ENCODE results near the gene PAFAH1B2. TPM values are rescaled to one million over a fixed set of nuclear protein-coding genes. Genes with fewer than 3 reads are reported as not detected.

PAFAH1B2 gene
- total RNA-seq, 1 donor: 151 TPM

GRCh38 chr11:117210620-117211019 is 66.5 kb downstream of the PAFAH1B2 start:
- no peaks in the 10 kb centered on the region for H3K27me3 ChIP-seq (ENCODE audit: insufficient read depth, low read length)
- H3K4me1 ChIP-seq (ENCODE audit: insufficient read depth, low read length): no peaks in the 10 kb centered on the region
- no peak overlapping the region for H3K4me2 ChIP-seq (ENCODE audit: insufficient read depth, low read length)
- H3K79me2 ChIP-seq (ENCODE audit: insufficient read depth, low read length): no peaks in the 10 kb centered on the region
- no peak for TF ChIP-seq CTCF (IDR thresholded peaks at IDR 0.05; ENCODE audit: extremely low read depth, low read depth, low read length)
- no peaks in the 10 kb centered on the region for H3K9me3 ChIP-seq (ENCODE audit: low read depth, low read length)
- no peaks in the 10 kb centered on the region for H4K20me1 ChIP-seq (ENCODE audit: insufficient read depth, low read length)
- H3K27ac ChIP-seq (ENCODE audit: low read depth, low read length): no peak overlapping the region
- DNase-seq (ENCODE audit: insufficient read length, low spot score, missing footprints): no peak
- H2AFZ ChIP-seq (ENCODE audit: low read length): no peak overlapping the region
- no peak overlapping the region for H3K4me3 ChIP-seq (ENCODE audit: insufficient read depth, low read length)
- peaks cover 30% of the 10 kb centered on the region for H3K36me3 ChIP-seq (ENCODE audit: insufficient read depth, low read length)

GRCh38 chr11:117212697-117213355 is 68.7 kb downstream of the PAFAH1B2 start:
- H3K36me3 ChIP-seq (ENCODE audit: insufficient read depth, low read length): peaks cover 26% of the 10 kb centered on the region
- no peak for DNase-seq (ENCODE audit: insufficient read length, low spot score, missing footprints)
- no peaks in the 10 kb centered on the region for H3K79me2 ChIP-seq (ENCODE audit: insufficient read depth, low read length)
- H4K20me1 ChIP-seq (ENCODE audit: insufficient read depth, low read length): no peaks in the 10 kb centered on the region
- H3K27ac ChIP-seq (ENCODE audit: low read depth, low read length): no peak overlapping the region
- no peak overlapping the region for H3K4me2 ChIP-seq (ENCODE audit: insufficient read depth, low read length)
- no peak overlapping the region for H2AFZ ChIP-seq (ENCODE audit: low read length)
- no peak overlapping the region for H3K4me3 ChIP-seq (ENCODE audit: insufficient read depth, low read length)
- peaks cover 19% of the 10 kb centered on the region for H3K4me1 ChIP-seq (ENCODE audit: insufficient read depth, low read length)
- TF ChIP-seq CTCF (IDR thresholded peaks at IDR 0.05; ENCODE audit: extremely low read depth, low read depth, low read length): no peak
- H3K27me3 ChIP-seq (ENCODE audit: insufficient read depth, low read length): no peaks in the 10 kb centered on the region
- no peaks in the 10 kb centered on the region for H3K9me3 ChIP-seq (ENCODE audit: low read depth, low read length)

- peaks cover 2% of the 10 kb centered on the region for H3K79me2 ChIP-seq (ENCODE audit: insufficient read depth, low read length)
- DNase-seq (ENCODE audit: insufficient read length, low spot score, missing footprints): no peak
Measured at GRCh38 chr11:117214404-117215110, 70.5 kb downstream of the PAFAH1B2 start.

More at GRCh38 chr11:117214404-117215110, 70.5 kb downstream of the PAFAH1B2 start:
- no peaks in the 10 kb centered on the region for H4K20me1 ChIP-seq (ENCODE audit: insufficient read depth, low read length)
- H3K27ac ChIP-seq (ENCODE audit: low read depth, low read length): no peak overlapping the region
- no peaks in the 10 kb centered on the region for H3K27me3 ChIP-seq (ENCODE audit: insufficient read depth, low read length)
- no peaks in the 10 kb centered on the region for H3K9me3 ChIP-seq (ENCODE audit: low read depth, low read length)
- peaks cover 36% of the 10 kb centered on the region for H3K4me1 ChIP-seq (ENCODE audit: insufficient read depth, low read length)
- TF ChIP-seq CTCF (IDR thresholded peaks at IDR 0.05; ENCODE audit: extremely low read depth, low read depth, low read length): no peak
- H3K36me3 ChIP-seq (ENCODE audit: insufficient read depth, low read length): peaks cover 39% of the 10 kb centered on the region
- no peak overlapping the region for H2AFZ ChIP-seq (ENCODE audit: low read length)
- no peak overlapping the region for H3K4me3 ChIP-seq (ENCODE audit: insufficient read depth, low read length)
- no peak overlapping the region for H3K4me2 ChIP-seq (ENCODE audit: insufficient read depth, low read length)
